ENCODE measurements around the gene FXYD3.
"Not testable (repeated sequence)": the region's sequence is repeated elsewhere in the genome, so short reads cannot be mapped to it uniquely, and the experiment has no call there.

Gene FXYD3

GRCh38 chr19:35090506-35091214, 25.0 kb upstream of the FXYD3 start:
- no peaks in the 10 kb centered on the region for H3K36me3 ChIP-seq (ENCODE audit: insufficient read depth, low read length)
- no peak overlapping the region for H3K4me3 ChIP-seq (ENCODE audit: low read length)
- peaks cover 3% of the 10 kb centered on the region for H3K27me3 ChIP-seq (ENCODE audit: insufficient read depth, low read length)
- no peak overlapping the region for H2AFZ ChIP-seq (ENCODE audit: low read depth, low read length)
- H3K9me3 ChIP-seq (ENCODE audit: low read length): no peaks in the 10 kb centered on the region
- H3K4me1 ChIP-seq (ENCODE audit: insufficient read depth, low read length): no peaks in the 10 kb centered on the region

GRCh38 chr19:35093430-35093829, 22.2 kb upstream of the FXYD3 start:
- H3K36me3 ChIP-seq (ENCODE audit: insufficient read depth, low read length): no peaks in the 10 kb centered on the region
- no peaks in the 10 kb centered on the region for H3K27me3 ChIP-seq (ENCODE audit: insufficient read depth, low read length)
- no peaks in the 10 kb centered on the region for H3K4me1 ChIP-seq (ENCODE audit: insufficient read depth, low read length)
- H3K4me3 ChIP-seq (ENCODE audit: low read length): no peak overlapping the region
- H3K9me3 ChIP-seq (ENCODE audit: low read length): no peaks in the 10 kb centered on the region
- H2AFZ ChIP-seq (ENCODE audit: low read depth, low read length): no peak overlapping the region

DNA sequence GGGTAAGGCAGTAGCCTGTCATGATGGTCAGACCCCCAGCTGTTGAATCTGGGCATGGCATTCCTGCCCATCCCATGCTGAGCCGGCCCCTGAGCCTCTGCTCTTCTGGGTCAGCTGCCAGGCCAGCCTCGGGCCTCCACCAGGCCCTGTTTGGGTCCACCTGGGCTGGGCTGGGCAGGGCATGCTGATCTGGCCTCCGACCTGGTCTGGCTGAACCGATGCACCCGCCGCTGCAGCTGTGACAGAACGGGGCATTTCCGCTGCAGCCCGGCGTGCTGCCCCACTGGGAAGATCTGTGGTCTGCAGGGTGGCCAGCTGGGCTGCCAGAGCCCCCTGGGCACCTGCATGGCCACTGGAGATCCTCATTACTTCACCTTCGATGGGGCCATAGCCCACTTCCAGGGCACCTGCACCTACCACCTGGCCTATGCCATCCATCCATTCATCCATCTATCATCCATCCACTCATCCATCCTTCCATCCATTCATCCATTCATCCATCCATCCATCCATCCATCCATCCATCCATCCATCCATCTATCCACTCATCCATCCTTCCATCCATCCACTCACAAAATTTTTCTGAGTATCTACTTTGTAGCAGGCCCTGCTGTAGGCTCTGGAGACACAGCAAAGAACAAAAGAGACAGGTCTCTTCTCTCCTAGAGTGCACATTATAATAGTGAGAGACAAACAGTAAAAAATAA, 21.5 kb upstream of the FXYD3 start:
- H3K36me3 ChIP-seq (ENCODE audit: insufficient read depth, low read length): no peaks in the 10 kb centered on the region
- no peak overlapping the region for H3K4me3 ChIP-seq (ENCODE audit: low read length)

DNA sequence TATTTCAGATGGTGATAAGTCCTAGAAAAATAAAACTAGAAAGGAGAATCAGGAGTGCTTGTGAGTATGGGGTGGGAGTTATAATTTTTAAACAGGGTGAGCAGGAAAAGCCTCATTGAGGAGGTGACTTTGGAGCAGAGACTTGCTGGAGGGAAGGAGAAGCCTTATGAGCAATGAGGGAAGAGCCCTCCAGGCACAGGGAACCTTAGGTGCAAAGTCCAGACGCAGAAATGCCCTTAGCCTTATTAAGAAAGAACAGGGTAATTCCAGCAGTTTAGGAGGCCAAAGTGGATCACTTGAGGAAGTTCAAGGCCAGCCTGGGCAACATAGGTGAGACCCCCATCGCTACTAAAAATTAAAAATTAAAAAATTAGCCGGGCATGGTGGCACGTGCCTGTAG, 21.0 kb upstream of the FXYD3 start:
- no peak overlapping the region for H3K4me3 ChIP-seq (ENCODE audit: low read length)

More for the DNA sequence above, 21.5 kb upstream of the FXYD3 start:
- H3K9me3 ChIP-seq (ENCODE audit: low read length): no peaks in the 10 kb centered on the region
- no peaks in the 10 kb centered on the region for H3K27me3 ChIP-seq (ENCODE audit: insufficient read depth, low read length)
- H2AFZ ChIP-seq (ENCODE audit: low read depth, low read length): no peak overlapping the region
- no peaks in the 10 kb centered on the region for H3K4me1 ChIP-seq (ENCODE audit: insufficient read depth, low read length)

GRCh38 chr19:35095667-35096368, 19.8 kb upstream of the FXYD3 start:
- no peak overlapping the region for H2AFZ ChIP-seq (ENCODE audit: low read depth, low read length)
- H3K36me3 ChIP-seq (ENCODE audit: insufficient read depth, low read length): no peaks in the 10 kb centered on the region
- H3K27me3 ChIP-seq (ENCODE audit: insufficient read depth, low read length): no peaks in the 10 kb centered on the region
- no peak overlapping the region for H3K4me3 ChIP-seq (ENCODE audit: low read length)
- no peaks in the 10 kb centered on the region for H3K4me1 ChIP-seq (ENCODE audit: insufficient read depth, low read length)
- no peaks in the 10 kb centered on the region for H3K9me3 ChIP-seq (ENCODE audit: low read length)

More for the DNA sequence above, 21.0 kb upstream of the FXYD3 start:
- Histone ChIP-seq H3K9me3 (ENCODE audit: low read length) (no peaks in the 10 kb centered on the region), H3K27me3 (ENCODE audit: insufficient read depth, low read length) (no peaks in the 10 kb centered on the region), H3K36me3 (ENCODE audit: insufficient read depth, low read length) (no peaks in the 10 kb centered on the region), H3K4me1 (ENCODE audit: insufficient read depth, low read length) (no peaks in the 10 kb centered on the region), H2AFZ (ENCODE audit: low read depth, low read length) (no peak overlapping the region)

DNA sequence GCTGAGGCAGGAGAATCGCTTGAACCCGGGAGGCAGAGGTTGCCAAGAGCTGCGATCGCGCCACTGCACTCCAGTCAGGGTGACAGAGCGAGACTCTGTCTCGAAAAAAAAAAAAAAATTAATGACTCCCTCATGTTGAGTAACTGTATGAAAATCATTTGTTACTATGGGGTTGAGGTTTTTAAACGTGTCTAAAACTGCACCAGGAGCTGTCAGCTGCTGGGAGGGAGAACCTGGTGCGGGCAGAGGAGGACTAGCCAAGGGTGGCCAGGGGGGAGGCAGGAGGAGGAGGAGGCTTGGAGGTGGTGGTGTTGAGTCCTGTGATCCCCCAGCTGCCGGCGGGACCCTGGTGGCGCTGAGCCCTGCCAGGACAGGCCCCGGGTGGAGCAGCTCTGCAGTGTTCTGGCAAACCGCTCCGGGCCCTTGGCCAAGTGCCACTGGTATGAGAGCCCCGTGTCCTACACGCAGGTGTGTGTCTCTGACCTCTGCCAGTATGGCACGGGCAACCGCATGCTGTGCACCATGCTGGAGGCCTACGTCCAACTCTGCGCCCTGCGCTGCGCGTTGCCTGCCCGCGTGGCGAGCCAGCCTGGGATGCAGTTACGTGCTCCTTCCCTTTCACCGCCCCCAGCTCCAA, 17.1 kb upstream of the FXYD3 start:
- no peaks in the 10 kb centered on the region for H3K27me3 ChIP-seq (ENCODE audit: insufficient read depth, low read length)
- H3K9me3 ChIP-seq (ENCODE audit: low read length): no peaks in the 10 kb centered on the region
- H3K4me1 ChIP-seq (ENCODE audit: insufficient read depth, low read length): no peaks in the 10 kb centered on the region
- H2AFZ ChIP-seq (ENCODE audit: low read depth, low read length): no peak overlapping the region
- no peaks in the 10 kb centered on the region for H3K36me3 ChIP-seq (ENCODE audit: insufficient read depth, low read length)
- H3K4me3 ChIP-seq (ENCODE audit: low read length): no peak overlapping the region

GRCh38 chr19:35099155-35099896, 16.3 kb upstream of the FXYD3 start:
- Histone ChIP-seq H2AFZ (ENCODE audit: low read depth, low read length) (no peak overlapping the region), H3K4me1 (ENCODE audit: insufficient read depth, low read length) (no peaks in the 10 kb centered on the region), H3K4me3 (ENCODE audit: low read length) (no peak overlapping the region), H3K9me3 (ENCODE audit: low read length) (no peaks in the 10 kb centered on the region), H3K36me3 (ENCODE audit: insufficient read depth, low read length) (no peaks in the 10 kb centered on the region), H3K27me3 (ENCODE audit: insufficient read depth, low read length) (no peaks in the 10 kb centered on the region)

- Histone ChIP-seq H3K4me3 (ENCODE audit: low read length) (no peak overlapping the region), H3K4me1 (ENCODE audit: insufficient read depth, low read length) (no peaks in the 10 kb centered on the region), H3K27me3 (ENCODE audit: insufficient read depth, low read length) (no peaks in the 10 kb centered on the region), H3K36me3 (ENCODE audit: insufficient read depth, low read length) (no peaks in the 10 kb centered on the region), H2AFZ (ENCODE audit: low read depth, low read length) (no peak overlapping the region), H3K9me3 (ENCODE audit: low read length) (no peaks in the 10 kb centered on the region)
Observed at GRCh38 chr19:35099897-35100275, 15.7 kb upstream of the FXYD3 start.

DNA sequence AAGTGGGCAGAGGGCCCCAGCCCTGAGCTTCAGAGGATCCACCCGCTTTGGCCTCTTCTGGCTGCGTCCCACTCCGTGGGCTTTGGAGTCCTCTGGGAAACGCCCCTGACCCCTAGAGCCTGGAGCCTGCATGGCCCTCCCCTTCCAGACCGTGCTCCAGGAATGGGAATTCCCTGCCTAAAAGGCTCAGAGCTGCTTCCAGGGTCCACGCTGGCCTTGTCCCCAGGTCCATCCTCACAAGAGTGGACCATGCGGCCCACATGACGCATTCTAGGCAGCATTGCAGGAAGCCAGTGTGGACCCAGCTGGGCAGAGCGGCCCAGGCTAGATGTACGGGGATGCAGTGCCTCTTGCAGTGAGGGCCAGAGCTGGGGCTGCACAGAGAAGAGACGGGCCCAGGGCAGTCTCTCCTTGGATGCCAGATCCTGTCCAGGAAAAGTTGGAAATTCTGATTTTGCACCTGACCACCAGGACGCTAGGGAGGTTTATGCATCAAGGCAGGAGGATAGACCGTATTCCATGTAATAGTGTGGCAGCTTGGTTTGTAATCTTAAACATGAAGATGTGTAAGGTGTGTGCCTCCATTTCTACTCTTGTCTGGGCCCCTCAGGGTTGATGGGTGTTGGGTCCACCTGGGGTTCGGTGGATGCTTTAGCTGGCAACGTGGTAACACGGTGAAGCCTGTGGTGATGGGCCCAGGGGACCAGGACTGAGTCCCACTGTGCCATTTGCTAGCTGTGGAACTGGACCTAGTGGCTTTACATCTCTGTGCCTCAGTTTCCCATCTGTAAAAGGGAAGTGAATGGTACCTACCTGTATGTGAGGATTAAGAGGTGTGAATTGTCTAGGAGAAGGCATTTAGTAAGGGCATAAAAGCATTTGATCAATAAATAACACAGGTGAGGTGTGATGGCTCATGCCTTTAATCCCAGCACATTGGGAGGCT, 14.8 kb upstream of the FXYD3 start:
- no peak overlapping the region for H3K4me3 ChIP-seq (ENCODE audit: low read length)
- no peaks in the 10 kb centered on the region for H3K36me3 ChIP-seq (ENCODE audit: insufficient read depth, low read length)
- no peaks in the 10 kb centered on the region for H3K27me3 ChIP-seq (ENCODE audit: insufficient read depth, low read length)
- H3K9me3 ChIP-seq (ENCODE audit: low read length): peaks cover 6% of the 10 kb centered on the region
- H3K4me1 ChIP-seq (ENCODE audit: insufficient read depth, low read length): no peaks in the 10 kb centered on the region
- H2AFZ ChIP-seq (ENCODE audit: low read depth, low read length): no peak overlapping the region

DNA sequence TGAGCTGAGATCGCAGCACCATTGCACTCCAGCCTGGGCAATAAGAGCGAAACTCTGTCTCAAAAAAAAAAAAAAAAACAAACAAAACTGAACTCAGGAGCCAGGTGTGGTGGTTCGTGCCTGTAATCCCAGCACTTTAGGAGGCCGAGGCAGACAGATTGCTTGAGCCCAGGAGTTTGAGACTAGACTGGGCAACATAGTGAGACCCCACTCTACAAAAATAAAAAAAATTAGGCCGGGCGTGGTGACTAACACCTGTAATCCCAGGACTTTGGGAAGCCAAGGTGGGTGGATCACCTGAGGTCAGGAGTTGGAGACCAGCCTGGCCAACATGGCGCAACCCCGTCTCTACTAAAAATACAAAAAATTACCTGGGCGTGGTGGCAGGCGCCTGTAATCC, 13.7 kb upstream of the FXYD3 start:
- not testable (repeated sequence) for H3K4me1 ChIP-seq (ENCODE audit: insufficient read depth, low read length); H3K27me3 ChIP-seq (ENCODE audit: insufficient read depth, low read length); H3K9me3 ChIP-seq (ENCODE audit: low read length); H3K4me3 ChIP-seq (ENCODE audit: low read length); H2AFZ ChIP-seq (ENCODE audit: low read depth, low read length); H3K36me3 ChIP-seq (ENCODE audit: insufficient read depth, low read length)

DNA sequence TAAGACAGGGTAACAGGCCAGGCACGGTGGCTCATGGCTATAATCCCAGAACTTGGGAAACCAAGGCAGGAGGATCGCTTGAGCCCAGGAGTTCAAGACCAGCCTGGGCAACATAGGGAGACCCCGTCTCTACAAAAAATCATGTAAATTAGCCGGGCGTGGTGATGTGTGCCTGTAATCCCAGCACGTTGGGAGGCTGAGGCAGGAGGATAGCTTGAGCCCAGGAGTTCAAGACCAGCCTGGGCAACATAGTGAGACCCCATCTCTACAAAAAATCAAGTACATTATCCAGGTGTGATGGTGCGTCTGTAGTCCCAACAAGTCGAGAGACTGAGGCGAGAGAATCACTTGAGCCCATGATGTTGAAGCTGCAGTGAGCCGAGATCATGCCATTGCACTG, 12.0 kb upstream of the FXYD3 start:
- not testable (repeated sequence) for H3K4me1 ChIP-seq (ENCODE audit: insufficient read depth, low read length)

GRCh38 chr19:35104361-35104760, 11.3 kb upstream of the FXYD3 start:
- H3K4me3 ChIP-seq (ENCODE audit: low read length): no peak overlapping the region
- no peaks in the 10 kb centered on the region for H3K36me3 ChIP-seq (ENCODE audit: insufficient read depth, low read length)
- no peaks in the 10 kb centered on the region for H3K27me3 ChIP-seq (ENCODE audit: insufficient read depth, low read length)
- H2AFZ ChIP-seq (ENCODE audit: low read depth, low read length): no peak overlapping the region
- peaks cover 6% of the 10 kb centered on the region for H3K9me3 ChIP-seq (ENCODE audit: low read length)
- H3K4me1 ChIP-seq (ENCODE audit: insufficient read depth, low read length): no peaks in the 10 kb centered on the region

More for the DNA sequence above, 12.0 kb upstream of the FXYD3 start:
- not testable (repeated sequence) for H3K9me3 ChIP-seq (ENCODE audit: low read length); H3K4me3 ChIP-seq (ENCODE audit: low read length); H2AFZ ChIP-seq (ENCODE audit: low read depth, low read length); H3K27me3 ChIP-seq (ENCODE audit: insufficient read depth, low read length); H3K36me3 ChIP-seq (ENCODE audit: insufficient read depth, low read length)

Measured in neuron (in vitro differentiated cells).